B cell (primary cell): ENCODE measurements around the gene CASP2. TPM values are rescaled to one million over a fixed set of nuclear protein-coding genes. Genes with fewer than 3 reads are reported as not detected.

Experiments used
- ATAC-seq: fragments of 200-7000 bp; cut with Tn5 transposase; one replicate; pipeline ENCODE4 v1.10.0; 2021; ENCODE audit warnings: low read depth, mild to moderate bottlenecking, moderate number of reproducible peaks, moderate library complexity
- CTCF ChIA-PET: fragments of 350-600 bp; sonication (Branson Sonifier 250); formaldehyde crosslinking; loops from one replicate; lab custom pipeline; 2021; ENCODE audit warnings: antibody characterized with exemption, inconsistent platforms; lab: Charles Lee
- POLR2A ChIA-PET: fragments of 350-600 bp; sonication (Branson Sonifier 250); formaldehyde crosslinking; loops from one replicate; lab custom pipeline; 2021; ENCODE audit warnings: antibody characterized with exemption; lab: Charles Lee
- DNase-seq: peaks from one replicate; pipeline ENCODE4 v3.0.0; 2013
- H2AFZ ChIP-seq: 2 replicates; pipeline ENCODE4 v1.6.1; 2012; ENCODE audit warnings: mild to moderate bottlenecking, low read depth, low read length; ENCODE audit not compliant: insufficient read depth, poor library complexity, severe bottlenecking
- H3K27ac ChIP-seq, 2 donors: 1 replicate in 1 of 2; 2 replicates in 1 of 2; pipeline ENCODE4 v1.5.1; 2012 to 2013; ENCODE audit warnings: low read length in 2 of 2, mild to moderate bottlenecking in 2 of 2, moderate library complexity in 1 of 2
- H3K27me3 ChIP-seq, 4 experiments: fragments of 200-600 bp in 1 of 4; sonication (generic) in 1 of 4; replicated peaks in 1 of 4; 1 replicate in 2 of 4; 2 replicates in 2 of 4; pipeline versions ENCODE4 v1.6.1 to v1.7.0; 2013 to 2016; ENCODE audit warnings: low read length in 3 of 4, mild to moderate bottlenecking in 2 of 4, mixed read lengths in 1 of 4, moderate library complexity in 1 of 4; ENCODE audit not compliant: insufficient read depth in 4 of 4, control insufficient read depth in 3 of 4; ENCODE audit errors: control extremely low read depth in 1 of 4
- H3K36me3 ChIP-seq, 2 experiments: replicated peaks in 1 of 2; 1 replicate in 1 of 2; 2 replicates in 1 of 2; pipeline versions ENCODE4 v1.6.1 to v1.7.1; 2013; ENCODE audit warnings: low read length in 1 of 2; ENCODE audit not compliant: insufficient read depth in 2 of 2, control insufficient read depth in 1 of 2; ENCODE audit errors: control extremely low read depth in 1 of 2, extremely low read depth in 1 of 2
- H3K4me1 ChIP-seq, 2 donors: fragments of 200-600 bp in 1 of 2; sonication (generic) in 1 of 2; 1 replicate in 1 of 2; 2 replicates in 1 of 2; pipeline versions ENCODE4 v1.5.1 to v1.6.1; 2013 to 2017; ENCODE audit warnings: low read length in 2 of 2; ENCODE audit not compliant: control insufficient read depth in 2 of 2, insufficient read depth in 2 of 2
- H3K4me2 ChIP-seq: replicated peaks from 2 replicates; pipeline ENCODE3; 2012; ENCODE audit warnings: mild to moderate bottlenecking, low read depth, low read length; ENCODE audit not compliant: poor library complexity, severe bottlenecking
- H3K4me3 ChIP-seq, 5 experiments: fragments of 200-600 bp in 1 of 5; sonication (generic) in 1 of 5; 1 replicate in 3 of 5; 2 replicates in 2 of 5; pipeline versions ENCODE4 v1.5.1 to v1.7.0; 2011 to 2016; ENCODE audit warnings: low read length in 4 of 5, mild to moderate bottlenecking in 4 of 5, low read depth in 2 of 5, control low read depth in 1 of 5, moderate library complexity in 1 of 5; ENCODE audit not compliant: insufficient read depth in 1 of 5; ENCODE audit errors: control extremely low read depth in 1 of 5, extremely low read depth in 1 of 5
- H3K79me2 ChIP-seq: fragments of 200-600 bp; sonication (generic); one replicate; pipeline ENCODE4 v1.6.0; 2016; ENCODE audit warnings: low read length; ENCODE audit not compliant: control insufficient read depth, insufficient read depth
- H3K9ac ChIP-seq: fragments of 200-600 bp; sonication (generic); 2 replicates; pipeline ENCODE4 v1.6.1; 2017; ENCODE audit warnings: mild to moderate bottlenecking, low read length, moderate library complexity
- H3K9me3 ChIP-seq, 3 donors: one replicate each; pipeline versions ENCODE4 v1.6.1 to v1.7.1; 2013; ENCODE audit warnings: low read length in 2 of 3; ENCODE audit not compliant: control insufficient read depth in 2 of 3, insufficient read depth in 1 of 3; ENCODE audit errors: control extremely low read depth in 1 of 3
- H4K20me1 ChIP-seq: 2 replicates; pipeline ENCODE4 v1.6.0; 2012; ENCODE audit warnings: mild to moderate bottlenecking, low read length; ENCODE audit not compliant: insufficient read depth, control insufficient read depth, poor library complexity, severe bottlenecking
- H3K27ac Mint-ChIP-seq: one replicate; pipeline ENCODE4 v1.8.0; 2021; ENCODE audit warnings: mixed read lengths
- H3K27me3 Mint-ChIP-seq: one replicate; pipeline ENCODE4 v1.8.0; 2021; ENCODE audit warnings: mixed read lengths
- H3K4me1 Mint-ChIP-seq: one replicate; pipeline ENCODE4 v1.8.0; 2021; ENCODE audit warnings: mixed read lengths
- H3K4me3 Mint-ChIP-seq: one replicate; pipeline ENCODE4 v1.8.0; 2021; ENCODE audit warnings: mixed read lengths
- H3K9me3 Mint-ChIP-seq: one replicate; pipeline ENCODE4 v1.8.0; 2022; ENCODE audit warnings: mixed read lengths; ENCODE audit not compliant: insufficient read depth
- CTCF ChIP-seq: fragments of 200-600 bp; IDR thresholded peaks from one replicate; pipeline ENCODE4 v1.8.0; 2022; ENCODE audit warnings: antibody characterized with exemption, mild to moderate bottlenecking
- EZH2 ChIP-seq: IDR thresholded peaks from 2 replicates; pipeline ENCODE4 v1.6.1; 2012; ENCODE audit warnings: borderline replicate concordance, low read depth, mild to moderate bottlenecking, moderate library complexity, low read length; ENCODE audit not compliant: insufficient read depth, poor library complexity, severe bottlenecking
- WGBS: methylation state at CpG from one replicate; pipeline ENCODE4 v1.1.5; 2013; ENCODE audit warnings: missing lambda C conversion rate; ENCODE audit not compliant: insufficient coverage; 5-methylcytosine and 5-hydroxymethylcytosine counted together
- intact Hi-C: fragments of 100-400 bp; cut with micrococcal nuclease; formaldehyde crosslinking; loops from one replicate; pipeline ENCODE4 v1.10.0; 2022
- polyA plus RNA-seq: library from polyadenylated mRNA; depleted of rRNA; stranded (reverse); fragments of >200 nt; gene quantifications from 2 replicates; pipeline ENCODE4 v1.2.3, GENCODE V29; 2012
- total RNA-seq, 2 donors: library from RNA; stranded (reverse); fragments of 120-200 nt in 1 of 2; gene quantifications; 1 replicate in 1 of 2; 2 replicates in 1 of 2; pipeline versions ENCODE4 v1.2.3 to v1.2.4, GENCODE V29; 2013 to 2022

CASP2 gene
- total and polyA plus RNA-seq, 2 donors (not counting 1 experiment from before 2014, with no cell fraction given): 29.2 to 66.5 TPM

DNA sequence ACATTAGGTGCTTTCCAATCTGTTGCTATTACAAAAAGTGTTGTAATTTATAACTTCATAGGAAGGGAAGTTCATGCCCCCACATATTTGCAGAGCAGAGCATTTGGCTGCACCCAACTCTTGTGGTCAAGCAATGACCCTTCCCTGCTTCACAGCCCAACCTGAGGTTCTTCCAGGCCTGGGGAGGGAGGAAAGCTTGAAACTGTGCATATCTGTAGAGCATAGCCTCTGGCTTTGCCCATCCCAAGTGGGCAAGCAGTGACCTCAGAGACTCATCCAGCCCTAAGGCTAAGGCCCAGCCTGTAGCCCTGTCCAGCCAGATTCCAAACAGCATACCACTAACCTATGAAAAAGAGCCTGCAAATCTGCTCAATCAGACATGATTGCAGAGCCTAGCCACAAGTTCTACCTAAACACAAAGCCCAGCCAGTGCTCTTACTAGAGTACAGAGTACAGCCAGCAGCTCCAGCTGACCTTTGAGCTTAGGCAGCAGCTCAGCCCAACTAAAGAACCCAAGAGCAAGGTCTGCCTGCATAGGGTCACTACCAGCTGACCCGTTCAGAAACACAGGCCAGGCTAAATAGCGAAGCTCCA, 39.3 kb upstream of the CASP2 start:
- H3K9ac ChIP-seq: no peak overlapping the region
- H3K4me3 ChIP-seq: no peak overlapping the region
- peaks cover 0 to 12% (median 0%) of the 10 kb centered on the region in 3 donors for H3K9me3 ChIP-seq
- H3K79me2 ChIP-seq: no peaks in the 10 kb centered on the region
- no peak overlapping the region for H3K27ac ChIP-seq
- 94% methylated on average over 2 of the region's 2 CpGs for WGBS
- Mint-ChIP-seq H3K4me3 (no peak overlapping the region), H3K27me3 (no peaks in the 10 kb centered on the region), H3K4me1 (peaks cover 50% of the 10 kb centered on the region), H3K9me3 (peaks cover 5% of the 10 kb centered on the region), H3K27ac (no peak overlapping the region)
- no peaks in the 10 kb centered on the region for H3K27me3 ChIP-seq
- ChIA-PET POLR2A (interaction anchor here (1.9 kb wide), 1 partner anchor 10 kb away, joined by 4 read pairs; no protein-coding TSS in a partner anchor), CTCF (interaction anchor here (0.9 to 2.4 kb wide), 4 partner anchors 8 to 168 kb away, joined by 3 to 16 read pairs (median 4); no protein-coding TSS in a partner anchor)
- no peak for ATAC-seq
- no peak overlapping the region for H3K4me2 ChIP-seq
- DNase-seq: no peak
- H4K20me1 ChIP-seq: no peaks in the 10 kb centered on the region
- H3K4me1 ChIP-seq: peaks cover 21 to 45% of the 10 kb centered on the region in 2 donors
- TF ChIP-seq EZH2 (no peak), CTCF (no peak)
- no peak overlapping the region for H2AFZ ChIP-seq
- intact Hi-C loops: no loop called here
- no peaks in the 10 kb centered on the region for H3K36me3 ChIP-seq

- peak overlapping the region; percentile 19 for H2AFZ ChIP-seq
- CTCF ChIA-PET: interaction anchor here (1.0 to 2.4 kb wide), 5 partner anchors 9 to 108 kb away, joined by 3 to 16 read pairs (median 3); no protein-coding TSS in a partner anchor
- no peaks in the 10 kb centered on the region for H3K27me3 Mint-ChIP-seq
- peak overlapping the region in 1 of 2 donors; percentile 68 for H3K27ac ChIP-seq
- ATAC-seq: no peak
- no peaks in the 10 kb centered on the region for H3K79me2 ChIP-seq
- no peak for TF ChIP-seq CTCF
- TF ChIP-seq EZH2: no peak
- POLR2A ChIA-PET: interaction anchor here (1.1 kb wide), 1 partner anchor 13 kb away, joined by 3 read pairs; the partner anchor contains the start of gene GSTK1
- H3K9me3 Mint-ChIP-seq: peaks cover 5% of the 10 kb centered on the region
- intact Hi-C loops: no loop called here
- no peak overlapping the region for H3K9ac ChIP-seq
- no peaks in the 10 kb centered on the region for H3K27me3 ChIP-seq
- no peaks in the 10 kb centered on the region for H3K36me3 ChIP-seq
- no peak overlapping the region for H3K4me3 Mint-ChIP-seq
- H3K4me1 ChIP-seq: peaks cover 21 to 47% of the 10 kb centered on the region in 2 donors
- H3K4me1 Mint-ChIP-seq: peaks cover 52% of the 10 kb centered on the region
- H3K4me2 ChIP-seq: peak overlapping the region; percentile 60
- no peaks in the 10 kb centered on the region for H4K20me1 ChIP-seq
- H3K9me3 ChIP-seq: peaks cover 0 to 12% (median 0%) of the 10 kb centered on the region in 3 donors
- peak overlapping the region in 1 of 5 experiments; percentile 17 for H3K4me3 ChIP-seq
- H3K27ac Mint-ChIP-seq: no peak overlapping the region
- no peak for DNase-seq
Observed at GRCh38 chr7:143250199-143250598, 38.0 kb upstream of the CASP2 start.
